PFSK-1 (cell line): ENCODE results near the gene KIF26B.

Source experiments
- POLR2AphosphoS5 ChIP-seq: IDR thresholded peaks from 2 replicates; pipeline ENCODE4 v1.6.1; 2012; ENCODE audit warnings: low read depth, mild to moderate bottlenecking, control low read depth, low read length, moderate library complexity
- SIN3A ChIP-seq: IDR thresholded peaks from 2 replicates; pipeline ENCODE4 v1.6.1; 2012; ENCODE audit warnings: mild to moderate bottlenecking, low read length, moderate library complexity, borderline replicate concordance; ENCODE audit not compliant: insufficient read depth

DNA sequence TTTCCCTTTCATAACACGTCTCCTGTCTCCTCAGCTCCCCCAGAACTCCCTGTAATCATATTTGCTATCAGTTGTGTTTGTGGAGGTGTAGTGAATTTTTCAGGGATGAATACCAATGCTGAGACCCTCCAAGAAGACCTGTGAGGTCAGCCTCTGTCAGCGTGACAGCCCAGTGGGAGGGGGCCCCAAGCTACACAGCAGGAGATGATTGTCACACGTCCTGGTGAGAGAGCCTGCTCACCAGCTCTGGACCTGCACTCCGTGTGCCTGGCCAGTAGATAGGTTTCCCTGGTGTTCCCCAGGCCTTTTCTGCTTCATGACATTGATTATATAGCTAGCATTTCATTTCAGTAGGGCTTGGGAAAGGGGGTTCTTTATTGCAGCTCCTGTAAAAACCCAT lies 421.5 kb downstream of the KIF26B start:
- no peak for TF ChIP-seq POLR2AphosphoS5
- TF ChIP-seq SIN3A: no peak
